GM18519 (cell line): Measurements from ENCODE around the gene RPL38.

Experiments used
- ATAC-seq: cut with Tn5 transposase; IDR thresholded peaks from one replicate; pipeline ENCODE4 v1.9.1; 2021; ENCODE audit warnings: mild to moderate bottlenecking, moderate library complexity; ENCODE audit not compliant: unreplicated experiment, low FRiP score

RPL38 gene

DNA sequence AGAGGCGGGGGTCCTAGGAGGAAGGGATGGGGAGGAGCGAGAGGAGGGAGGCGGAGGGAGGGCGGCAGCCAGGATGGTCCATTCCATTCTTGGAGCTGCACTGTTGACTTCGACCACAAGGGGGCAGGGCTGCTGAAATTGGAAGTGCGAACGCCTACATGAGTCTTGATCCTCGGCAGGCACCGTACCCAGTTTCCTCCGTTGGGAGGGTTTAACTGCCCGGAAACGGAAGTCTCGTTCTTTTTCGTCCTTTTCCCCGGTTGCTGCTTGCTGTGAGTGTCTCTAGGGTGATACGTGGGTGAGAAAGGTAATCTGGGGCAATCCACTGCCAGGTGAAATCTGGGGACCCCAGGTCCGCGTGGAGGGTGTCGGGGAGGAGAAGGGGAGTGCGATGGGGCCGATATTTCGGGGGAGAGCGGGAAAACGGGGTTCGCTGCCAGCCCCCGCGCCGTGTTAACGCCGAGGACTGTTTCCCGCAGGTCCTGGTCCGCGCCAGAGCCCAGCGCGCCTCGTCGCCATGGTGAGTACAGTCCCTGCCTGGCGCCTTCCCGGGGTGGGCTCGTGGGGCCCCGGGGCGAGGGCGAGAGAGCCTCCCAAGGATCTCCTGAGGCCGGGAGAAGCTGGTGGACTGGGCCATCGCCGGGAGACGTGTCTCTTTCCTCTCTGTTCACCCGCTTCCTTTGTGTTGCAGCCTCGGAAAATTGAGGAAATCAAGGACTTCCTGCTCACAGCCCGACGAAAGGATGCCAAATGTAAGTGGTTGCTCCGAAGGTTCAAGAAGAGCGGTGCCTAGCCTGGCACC, at the start of gene RPL38:
Gene RPL38, plus strand, starts transcription at position 240 of the 802 bp plus-strand sequence. Its CDS starts 278 bp downstream, at position 518.
- peak; percentile 33 for ATAC-seq

DNA sequence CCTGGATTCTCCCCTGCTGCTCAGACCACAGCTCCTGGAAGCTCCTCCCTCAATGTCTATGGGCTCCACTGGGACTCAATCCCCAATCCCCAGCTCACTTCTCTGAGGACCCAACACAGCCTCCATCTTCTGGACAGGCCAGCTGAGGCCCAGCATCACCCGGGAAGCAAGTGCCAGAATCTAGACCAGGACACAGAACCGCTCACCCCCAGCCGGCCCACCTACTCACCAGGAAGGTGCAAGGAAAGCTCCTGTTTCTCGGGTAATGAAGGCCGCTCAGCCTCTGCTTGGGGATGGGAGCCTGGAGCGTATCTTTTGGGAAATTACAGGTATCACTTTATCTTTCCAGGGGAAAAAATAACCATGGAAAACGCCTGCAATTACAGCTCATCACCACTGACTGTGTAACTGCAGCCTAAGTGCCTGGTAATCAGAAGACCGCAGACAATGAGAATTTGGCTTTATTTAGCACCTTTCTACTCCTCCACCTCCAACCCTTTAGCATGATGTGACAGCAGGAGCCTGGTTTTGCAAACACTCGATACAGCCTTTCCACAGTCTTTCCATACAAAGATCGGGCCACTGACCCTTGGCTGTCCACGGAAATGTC, 49.6 kb upstream of the RPL38 start:
- no peak for ATAC-seq

DNA sequence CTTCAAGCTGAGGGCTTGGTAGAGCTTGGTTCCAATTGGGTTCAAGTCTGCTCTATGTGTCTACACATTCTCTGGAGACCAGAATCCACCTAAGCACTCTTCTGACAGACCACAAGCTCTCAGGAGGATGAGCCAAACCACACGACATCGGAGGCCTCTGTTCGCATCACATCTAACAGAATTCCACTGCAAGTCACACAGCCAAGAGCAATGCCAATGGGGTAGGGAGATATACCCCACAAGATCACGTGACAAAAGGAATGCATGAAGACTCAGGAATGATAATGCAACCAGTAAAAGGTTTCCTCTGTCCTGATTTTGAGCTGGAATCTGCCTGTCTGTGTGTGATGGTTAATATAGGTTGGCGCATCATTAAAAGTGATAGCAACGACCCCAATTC, 46.6 kb upstream of the RPL38 start:
- ATAC-seq: no peak

DNA sequence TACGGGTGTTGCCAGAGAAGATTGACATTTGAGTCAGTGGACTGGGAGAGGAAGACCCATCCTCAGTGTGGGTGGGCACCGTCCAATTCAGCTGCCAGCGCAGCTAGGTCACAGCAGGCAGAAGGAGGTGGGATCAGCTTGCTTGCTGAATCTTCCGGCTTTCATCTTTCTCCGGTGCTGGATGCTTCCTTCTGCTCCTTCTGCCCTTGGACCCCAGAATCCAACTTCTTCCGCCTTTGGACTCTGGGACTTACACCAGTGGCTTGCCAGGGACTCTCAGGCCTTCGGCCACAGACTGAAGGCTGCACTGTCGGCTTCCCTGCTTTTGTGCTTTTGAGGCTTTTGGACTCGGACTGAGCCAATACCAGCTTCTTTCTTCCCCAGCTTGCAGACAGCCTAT, 46.1 kb upstream of the RPL38 start:
- ATAC-seq: no peak

DNA sequence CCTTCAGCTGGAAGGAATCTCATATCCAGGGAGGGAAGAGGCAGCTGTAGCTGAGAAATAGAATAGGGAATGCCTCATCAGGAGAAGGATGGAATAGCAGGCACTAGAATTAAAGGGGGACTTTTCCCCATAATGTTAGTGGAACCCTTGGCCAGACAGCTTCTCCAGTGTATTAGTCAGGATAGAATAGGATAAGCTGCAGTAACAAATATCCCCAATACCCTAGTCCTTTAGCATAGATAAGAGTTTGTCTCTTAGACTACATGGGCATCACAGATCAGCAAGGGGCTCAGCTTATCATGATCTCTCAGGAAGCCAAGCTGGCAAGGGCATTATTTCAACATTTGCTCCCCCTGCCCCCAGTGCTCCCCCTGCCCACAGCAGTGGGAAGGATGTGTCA, 44.7 kb upstream of the RPL38 start:
- no peak for ATAC-seq

DNA sequence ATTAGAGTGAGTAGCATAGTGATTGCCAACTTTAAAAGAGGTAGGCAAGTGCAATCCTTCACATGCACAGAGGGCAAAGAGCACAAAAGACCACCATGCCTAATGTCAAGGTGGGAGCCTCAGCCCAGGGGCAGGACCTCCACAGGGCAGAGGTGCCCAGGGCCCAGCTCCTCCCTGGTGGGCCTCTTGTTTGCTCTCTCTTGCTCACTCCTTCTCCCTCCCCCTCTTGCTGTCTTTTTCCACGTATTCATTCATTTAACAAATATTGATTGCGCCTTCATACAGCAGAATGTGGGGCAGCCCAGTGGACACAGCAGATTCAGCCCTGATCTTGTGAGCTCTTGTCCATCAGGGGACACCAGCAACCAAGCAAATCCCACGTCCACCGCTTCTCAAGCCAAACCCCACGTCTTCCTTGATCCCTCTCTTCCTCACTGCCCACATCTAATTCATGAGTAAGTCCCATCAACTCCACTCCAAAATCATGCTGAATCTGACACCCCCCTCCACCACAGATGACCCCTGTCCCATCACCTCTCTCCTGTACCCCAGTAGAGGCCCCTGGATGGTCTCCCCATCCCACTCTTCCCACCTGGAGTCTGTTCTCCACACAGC, 44.1 kb upstream of the RPL38 start:
- no peak for ATAC-seq

DNA sequence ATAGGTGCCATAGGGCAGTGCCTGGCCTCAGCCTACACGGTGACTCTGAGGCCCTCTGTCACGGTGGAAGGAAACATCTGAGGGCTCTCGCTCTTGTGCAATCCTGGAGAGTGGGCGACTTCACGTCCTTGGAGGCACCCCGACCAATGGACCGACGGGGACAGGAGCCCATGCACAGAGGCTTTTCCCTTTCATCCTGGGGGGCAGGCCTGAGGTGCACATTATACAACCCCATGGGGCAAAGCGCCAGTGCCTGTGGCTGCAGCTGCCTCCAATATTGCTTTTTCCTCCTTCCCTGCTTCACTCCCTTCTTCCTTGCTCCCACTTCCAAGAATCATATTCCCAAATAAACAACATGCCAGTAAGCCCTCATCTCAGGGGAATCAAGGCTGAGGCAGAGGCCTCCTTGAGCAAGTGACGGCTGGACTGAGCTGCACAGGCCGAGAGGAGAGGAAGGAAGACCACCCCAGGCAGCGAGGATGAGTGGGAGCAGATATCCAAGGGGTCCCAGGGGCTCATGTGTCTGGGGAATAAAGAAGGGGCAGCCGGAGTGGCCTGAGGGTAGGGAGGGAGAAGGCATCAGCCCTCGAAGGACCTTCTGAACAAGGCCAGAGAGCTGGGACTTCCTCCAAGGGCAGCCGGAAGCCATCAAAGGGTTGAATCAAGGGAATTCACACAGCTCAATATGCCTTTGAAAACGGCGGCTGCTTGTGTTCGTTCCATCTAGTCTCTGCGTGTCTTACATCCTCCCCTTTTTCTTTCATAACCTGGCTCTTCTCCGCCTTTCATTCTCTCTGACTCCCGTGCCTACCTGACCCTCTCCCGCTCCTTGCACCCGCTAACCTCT, 42.6 kb upstream of the RPL38 start:
- no peak for ATAC-seq

DNA sequence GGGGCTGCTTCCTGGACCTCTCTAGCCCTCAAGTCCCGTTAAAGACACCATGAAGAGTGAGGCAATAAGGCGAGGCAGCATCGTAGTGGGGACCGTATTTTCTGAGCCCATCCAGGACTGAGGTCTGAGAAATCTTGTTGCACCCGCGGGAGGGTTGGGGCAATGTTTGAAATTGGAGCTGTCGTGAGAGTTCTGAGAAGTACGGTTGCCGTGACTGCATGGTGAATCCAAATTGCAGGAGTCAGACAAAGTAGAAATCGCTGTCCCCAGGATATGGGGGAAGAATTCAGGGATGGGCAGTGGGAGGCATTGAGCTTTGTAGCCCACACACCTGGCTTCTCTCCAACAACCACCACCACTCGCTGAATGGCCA, 42.0 kb upstream of the RPL38 start:
- ATAC-seq: no peak

DNA sequence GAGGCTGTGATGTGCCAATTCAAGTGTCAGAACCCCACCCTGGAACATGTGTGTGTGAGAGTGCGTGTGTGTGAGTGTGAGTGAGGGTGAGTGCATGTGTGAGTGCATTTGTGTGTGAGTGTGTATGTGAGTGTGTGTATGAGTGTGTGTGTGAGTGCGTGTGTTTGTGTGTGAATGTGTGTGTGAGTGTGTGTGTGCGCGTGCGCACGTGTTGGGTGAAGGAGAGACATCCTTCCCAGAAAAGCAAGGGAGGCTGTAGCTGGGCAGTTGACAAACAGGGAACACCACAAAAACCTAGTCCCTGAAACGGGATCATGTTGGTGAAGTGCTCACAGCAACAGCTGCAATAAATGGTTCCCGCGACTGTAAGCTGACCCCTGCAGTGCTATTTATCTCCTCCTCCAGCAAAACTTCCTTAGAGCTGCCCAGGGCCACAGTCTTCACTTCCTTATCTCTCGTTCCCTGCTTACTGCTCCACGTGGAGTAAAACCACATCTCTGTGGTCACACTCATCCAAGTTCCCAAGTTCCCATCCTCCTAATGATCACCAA, 40.1 kb upstream of the RPL38 start:
- no peak for ATAC-seq

DNA sequence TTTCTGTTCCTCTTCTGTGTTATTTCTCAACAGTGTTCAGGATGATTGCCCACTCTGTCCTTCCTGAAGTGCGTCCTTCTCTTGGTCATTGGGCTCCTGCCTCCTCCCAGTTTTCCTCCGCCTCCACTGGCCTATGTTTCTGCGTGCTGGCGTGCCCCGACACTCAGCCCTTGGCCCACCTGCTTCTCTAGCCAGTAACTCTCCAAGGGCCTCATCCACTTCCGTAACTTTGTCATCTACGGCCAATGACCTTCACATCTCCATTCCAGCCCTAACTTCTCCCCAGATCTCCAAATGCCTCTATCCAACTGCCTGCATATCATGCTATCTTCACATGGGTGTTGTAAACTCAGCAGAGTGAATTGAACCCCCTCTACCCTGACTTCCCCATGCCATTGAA, 39.6 kb upstream of the RPL38 start:
- ATAC-seq: no peak

DNA sequence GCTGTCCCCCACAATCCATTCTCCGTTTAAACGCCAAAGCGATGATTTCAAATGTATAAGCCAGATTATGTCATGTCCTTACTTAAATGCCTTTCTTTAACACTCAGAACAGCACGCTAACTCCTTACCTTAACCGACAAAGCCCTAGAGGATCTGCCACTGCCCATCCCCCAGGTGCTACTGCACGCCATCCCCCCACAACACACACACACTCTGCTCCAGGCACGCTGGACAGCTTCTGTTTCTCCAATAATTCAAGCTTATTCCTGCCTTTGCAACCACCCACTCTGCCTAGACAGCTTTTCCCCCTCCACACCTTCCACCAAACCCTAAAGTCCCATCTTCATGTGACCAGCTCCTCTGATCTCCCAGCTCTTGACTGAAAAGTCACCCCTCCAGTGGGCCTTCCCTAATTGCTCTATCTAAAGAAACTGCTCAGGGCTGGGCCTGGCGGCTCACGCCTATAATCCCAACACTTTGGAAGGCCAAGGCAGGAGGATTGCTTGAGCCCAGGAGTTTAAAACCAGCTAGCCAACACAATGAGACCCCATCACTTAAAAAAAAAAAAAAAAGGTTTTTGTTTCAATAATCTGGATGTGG, 38.9 kb upstream of the RPL38 start:
- no peak for ATAC-seq

DNA sequence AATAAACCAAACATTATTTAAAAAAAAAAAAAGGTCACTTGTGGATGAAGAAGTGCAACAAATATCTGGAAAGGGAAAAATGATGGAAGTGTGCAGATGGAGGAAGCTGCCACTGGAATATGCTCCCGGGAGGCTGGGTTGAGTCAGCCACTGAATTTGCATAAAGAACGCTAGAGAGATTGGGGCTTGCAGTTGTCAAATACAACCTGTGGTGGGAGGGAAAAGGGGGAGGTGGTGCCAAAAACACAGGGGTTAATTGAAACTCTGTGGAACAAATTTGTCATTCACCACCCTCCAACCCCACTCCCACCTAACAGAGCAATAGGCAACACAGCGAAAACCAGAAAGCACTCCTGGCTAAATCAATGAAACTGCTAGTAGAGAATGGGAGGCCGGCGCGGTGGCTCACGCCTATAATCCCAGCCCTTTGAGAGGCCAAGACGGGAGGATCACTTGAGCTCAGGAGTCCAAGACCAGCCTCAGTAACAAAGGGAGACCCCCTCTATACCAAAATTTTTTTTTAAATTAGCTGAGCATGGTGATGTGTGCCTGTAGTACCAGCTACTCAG, 37.6 kb upstream of the RPL38 start:
- no peak for ATAC-seq

DNA sequence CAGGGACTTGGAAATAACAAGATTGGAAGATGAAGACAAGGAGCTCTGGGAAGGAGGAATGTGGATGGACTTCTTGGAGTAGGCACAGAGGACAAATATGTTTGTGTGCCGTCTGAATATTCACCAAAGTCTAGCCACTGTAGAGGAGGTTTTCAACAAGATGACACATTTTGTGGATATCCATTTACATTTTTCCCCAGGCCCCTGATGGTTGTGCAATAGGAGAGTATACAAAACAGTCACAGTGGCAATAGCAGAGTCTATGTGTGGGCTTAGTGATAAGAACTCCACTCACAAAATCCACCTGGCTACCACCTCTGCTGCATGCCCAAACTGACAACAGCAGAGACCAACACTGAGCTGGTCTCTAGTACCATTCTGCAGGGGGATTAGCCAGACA, 32.6 kb upstream of the RPL38 start:
- no peak for ATAC-seq

DNA sequence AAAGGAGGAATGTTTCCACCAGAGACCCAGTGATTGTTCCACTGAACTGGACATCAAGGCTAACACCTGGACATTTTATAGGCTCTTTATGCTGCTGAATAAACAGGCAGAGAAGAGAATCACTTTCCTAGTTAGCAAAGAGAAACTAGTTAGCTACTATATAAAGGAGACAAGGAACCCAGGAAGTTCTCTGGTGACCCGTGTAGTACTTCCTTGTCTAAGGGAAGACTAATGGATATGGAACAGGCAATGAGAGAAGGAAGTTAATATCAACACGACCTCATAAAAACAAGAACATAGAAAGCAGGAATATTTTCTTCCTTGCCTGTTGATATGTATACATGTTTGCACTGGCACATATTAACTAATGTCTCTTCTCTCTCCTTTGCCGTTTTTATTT, 30.8 kb upstream of the RPL38 start:
- no peak for ATAC-seq

DNA sequence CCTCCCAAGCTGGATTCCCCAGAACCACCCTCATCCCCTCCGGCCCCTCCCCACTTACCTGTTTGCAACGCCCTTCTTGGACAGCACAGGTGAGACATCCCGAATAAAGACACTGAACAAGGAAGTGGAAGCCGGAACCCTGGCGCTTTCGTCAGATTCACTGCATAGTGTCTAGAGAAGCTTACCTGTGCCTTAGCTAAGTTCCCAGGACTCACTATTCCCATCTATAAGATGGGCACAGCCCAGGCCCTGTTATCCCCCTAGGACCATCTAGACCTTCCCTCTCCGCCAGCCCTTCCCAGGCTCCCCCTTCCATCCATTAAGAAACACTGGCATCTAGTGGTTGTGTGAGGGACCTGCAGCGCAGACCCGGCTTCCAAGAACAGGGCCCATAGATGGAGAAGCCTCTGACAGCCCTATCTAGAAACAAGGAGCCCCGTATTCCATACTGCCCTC, 26.9 kb upstream of the RPL38 start:
- ATAC-seq: no peak

DNA sequence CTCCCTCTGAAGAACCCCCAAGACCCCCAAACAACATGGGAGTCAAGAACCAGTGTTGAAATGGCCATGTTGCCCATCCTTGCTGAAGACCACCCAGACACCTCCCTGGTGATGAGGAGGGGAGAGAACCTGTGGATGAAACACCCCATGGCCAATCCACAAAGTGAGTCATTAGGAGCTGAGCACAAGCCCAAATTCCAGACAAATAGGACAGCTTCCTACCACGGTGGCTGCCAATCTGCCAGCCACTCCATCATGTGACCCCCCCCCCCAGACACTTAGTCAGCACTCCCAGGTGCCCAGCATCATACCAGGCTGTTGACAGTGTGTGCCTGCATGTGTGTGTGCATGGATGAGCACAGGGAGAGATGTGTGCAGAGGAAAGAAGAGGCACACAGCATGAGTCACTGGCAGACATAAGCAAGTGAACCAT, 26.4 kb upstream of the RPL38 start:
- ATAC-seq: no peak

DNA sequence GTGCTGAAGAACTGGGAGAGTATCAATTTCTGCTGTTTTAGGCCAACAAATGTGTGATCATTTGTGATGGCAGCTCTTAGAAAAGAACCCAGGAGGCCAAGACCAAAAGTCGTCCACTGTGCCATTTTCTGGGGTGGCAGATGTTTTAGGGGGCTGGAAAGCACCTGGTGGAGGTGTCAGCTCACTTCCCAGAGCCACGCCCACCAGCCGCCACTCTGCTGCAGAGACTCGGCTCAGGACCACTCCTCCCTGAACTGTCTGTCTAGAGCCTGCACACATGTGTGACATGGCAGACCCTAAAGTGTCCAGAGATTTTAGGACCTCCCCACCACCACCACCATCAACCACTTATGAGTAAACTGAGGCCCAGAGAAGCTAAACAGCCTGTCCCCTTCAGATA, 23.9 kb upstream of the RPL38 start:
- ATAC-seq: no peak

DNA sequence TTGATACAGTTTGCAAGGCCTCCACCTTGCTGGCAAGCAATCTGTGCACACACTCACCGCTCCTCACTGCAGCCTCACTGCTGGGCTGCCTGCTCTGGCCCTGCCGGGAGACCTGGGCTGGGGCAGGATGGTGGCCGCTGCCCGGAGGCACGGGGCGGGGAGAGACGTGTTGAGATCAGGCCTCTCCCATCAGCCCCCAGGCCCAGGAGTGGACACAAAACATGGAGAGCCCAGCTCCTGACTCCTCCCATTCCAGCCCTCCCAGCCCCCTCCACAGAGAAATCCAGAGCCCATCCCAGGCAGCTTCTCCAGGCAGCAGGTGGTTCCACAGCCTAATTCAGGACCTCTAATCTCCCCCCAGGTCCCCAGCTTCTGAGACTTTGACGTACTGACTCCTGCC, 23.1 kb upstream of the RPL38 start:
- no peak for ATAC-seq

DNA sequence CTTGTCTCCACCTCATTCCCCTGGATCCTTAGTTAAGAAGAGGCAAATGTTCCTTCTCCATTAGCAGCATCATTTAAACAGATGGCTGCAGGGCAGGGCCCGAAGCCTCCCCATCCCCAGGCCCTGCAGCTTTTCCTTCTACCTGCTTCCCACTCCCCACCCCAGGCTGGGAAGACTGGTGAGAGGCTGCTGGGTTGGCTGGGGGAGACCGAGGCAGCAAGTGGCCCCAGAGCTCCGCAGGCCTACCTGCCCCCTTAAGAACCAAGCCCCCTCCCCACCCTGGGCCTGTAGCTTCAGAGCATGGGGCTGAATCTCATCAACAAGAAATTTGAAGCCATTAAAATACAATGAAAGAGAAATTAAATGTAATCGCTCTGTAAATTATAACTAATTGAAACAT, 22.1 kb upstream of the RPL38 start:
- ATAC-seq: no peak
